Fibroblast of lung (primary cell): ENCODE data around the gene ATOX1.

ENCODE experiments used
- EZH2 ChIP-seq: IDR thresholded peaks from 2 replicates; pipeline ENCODE4 v1.5.1; 2012; ENCODE audit warnings: low read length, control low read depth, mild to moderate bottlenecking; ENCODE audit errors: missing control alignments
- TF ChIP-seq, protein P1 (sequence below), 2 donors: IDR thresholded peaks in 1 of 2; conservative IDR thresholded peaks in 1 of 2; 1 replicate in 1 of 2; 2 replicates in 1 of 2; pipeline ENCODE4 v1.5.1; 2011 to 2012; ENCODE audit warnings: low read length in 2 of 2, control low read depth in 1 of 2, inconsistent platforms in 1 of 2, low read depth in 1 of 2, mild to moderate bottlenecking in 1 of 2

DNA sequence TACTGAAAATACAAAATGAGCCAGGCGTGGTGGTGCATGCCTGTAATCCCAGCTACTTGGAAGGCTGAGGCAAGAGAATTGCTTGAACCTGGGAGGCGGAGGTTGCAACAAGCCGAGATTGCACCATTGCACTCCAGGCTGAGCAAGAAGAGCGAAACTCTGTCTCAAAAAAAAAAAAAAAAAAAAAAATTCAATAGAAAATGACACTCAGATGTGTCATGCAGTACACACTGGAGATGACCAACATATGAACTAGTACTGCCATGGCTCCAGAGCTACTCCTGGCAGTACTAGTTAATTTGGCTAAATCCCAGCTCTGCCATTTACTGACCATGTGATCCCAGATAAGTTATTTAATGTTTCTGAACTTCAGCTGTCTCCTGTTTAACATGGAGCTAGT is 7.3 kb downstream of the ATOX1 start:
- TF ChIP-seq, protein P1, sequence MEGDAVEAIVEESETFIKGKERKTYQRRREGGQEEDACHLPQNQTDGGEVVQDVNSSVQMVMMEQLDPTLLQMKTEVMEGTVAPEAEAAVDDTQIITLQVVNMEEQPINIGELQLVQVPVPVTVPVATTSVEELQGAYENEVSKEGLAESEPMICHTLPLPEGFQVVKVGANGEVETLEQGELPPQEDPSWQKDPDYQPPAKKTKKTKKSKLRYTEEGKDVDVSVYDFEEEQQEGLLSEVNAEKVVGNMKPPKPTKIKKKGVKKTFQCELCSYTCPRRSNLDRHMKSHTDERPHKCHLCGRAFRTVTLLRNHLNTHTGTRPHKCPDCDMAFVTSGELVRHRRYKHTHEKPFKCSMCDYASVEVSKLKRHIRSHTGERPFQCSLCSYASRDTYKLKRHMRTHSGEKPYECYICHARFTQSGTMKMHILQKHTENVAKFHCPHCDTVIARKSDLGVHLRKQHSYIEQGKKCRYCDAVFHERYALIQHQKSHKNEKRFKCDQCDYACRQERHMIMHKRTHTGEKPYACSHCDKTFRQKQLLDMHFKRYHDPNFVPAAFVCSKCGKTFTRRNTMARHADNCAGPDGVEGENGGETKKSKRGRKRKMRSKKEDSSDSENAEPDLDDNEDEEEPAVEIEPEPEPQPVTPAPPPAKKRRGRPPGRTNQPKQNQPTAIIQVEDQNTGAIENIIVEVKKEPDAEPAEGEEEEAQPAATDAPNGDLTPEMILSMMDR (conservative IDR thresholded peaks at IDR 0.05 in 1 of 2, IDR thresholded peaks at IDR 0.05 in 1 of 2; ENCODE audit: low read depth in 1 of 2, low read length in 2 of 2) = no peak
- no peak for TF ChIP-seq EZH2
